D721Med (cell line): ENCODE measurements around the gene STPG2.

ENCODE experiments used
- DNase-seq: peaks from one replicate; pipeline ENCODE4 v3.0.0; 2011; ENCODE audit warnings: low spot score; ENCODE audit not compliant: insufficient read length
- FAIRE-seq: peaks from 2 replicates; lab custom pipeline; 2011; peaks lifted over from hg19 to GRCh38; lab: Jason Lieb, UNC
- TF ChIP-seq, protein P1 (sequence below): IDR thresholded peaks from 2 replicates; pipeline ENCODE4 v1.5.1; 2012; ENCODE audit warnings: mild to moderate bottlenecking, control low read depth; ENCODE audit not compliant: insufficient read depth; ENCODE audit errors: missing control alignments

STPG2 gene

GRCh38 chr4:98098764-98099163, 44.5 kb downstream of the STPG2 start:
- no peak for FAIRE-seq
- TF ChIP-seq, protein P1, sequence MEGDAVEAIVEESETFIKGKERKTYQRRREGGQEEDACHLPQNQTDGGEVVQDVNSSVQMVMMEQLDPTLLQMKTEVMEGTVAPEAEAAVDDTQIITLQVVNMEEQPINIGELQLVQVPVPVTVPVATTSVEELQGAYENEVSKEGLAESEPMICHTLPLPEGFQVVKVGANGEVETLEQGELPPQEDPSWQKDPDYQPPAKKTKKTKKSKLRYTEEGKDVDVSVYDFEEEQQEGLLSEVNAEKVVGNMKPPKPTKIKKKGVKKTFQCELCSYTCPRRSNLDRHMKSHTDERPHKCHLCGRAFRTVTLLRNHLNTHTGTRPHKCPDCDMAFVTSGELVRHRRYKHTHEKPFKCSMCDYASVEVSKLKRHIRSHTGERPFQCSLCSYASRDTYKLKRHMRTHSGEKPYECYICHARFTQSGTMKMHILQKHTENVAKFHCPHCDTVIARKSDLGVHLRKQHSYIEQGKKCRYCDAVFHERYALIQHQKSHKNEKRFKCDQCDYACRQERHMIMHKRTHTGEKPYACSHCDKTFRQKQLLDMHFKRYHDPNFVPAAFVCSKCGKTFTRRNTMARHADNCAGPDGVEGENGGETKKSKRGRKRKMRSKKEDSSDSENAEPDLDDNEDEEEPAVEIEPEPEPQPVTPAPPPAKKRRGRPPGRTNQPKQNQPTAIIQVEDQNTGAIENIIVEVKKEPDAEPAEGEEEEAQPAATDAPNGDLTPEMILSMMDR, result no peak
- DNase-seq, result no peak

GRCh38 chr4:98094118-98094517, 49.2 kb downstream of the STPG2 start:
- no peak for DNase-seq
- TF ChIP-seq, protein P1, result no peak
- FAIRE-seq, result no peak

- FAIRE-seq, result no peak
- no peak for DNase-seq
- TF ChIP-seq, protein P1, result no peak
Measured at GRCh38 chr4:98093662-98094061, 49.6 kb downstream of the STPG2 start.

- DNase-seq, result no peak
- TF ChIP-seq, protein P1, result peak; percentile 59
- FAIRE-seq, result no peak
Measured at GRCh38 chr4:98092833-98093439, 50.3 kb downstream of the STPG2 start.

DNA sequence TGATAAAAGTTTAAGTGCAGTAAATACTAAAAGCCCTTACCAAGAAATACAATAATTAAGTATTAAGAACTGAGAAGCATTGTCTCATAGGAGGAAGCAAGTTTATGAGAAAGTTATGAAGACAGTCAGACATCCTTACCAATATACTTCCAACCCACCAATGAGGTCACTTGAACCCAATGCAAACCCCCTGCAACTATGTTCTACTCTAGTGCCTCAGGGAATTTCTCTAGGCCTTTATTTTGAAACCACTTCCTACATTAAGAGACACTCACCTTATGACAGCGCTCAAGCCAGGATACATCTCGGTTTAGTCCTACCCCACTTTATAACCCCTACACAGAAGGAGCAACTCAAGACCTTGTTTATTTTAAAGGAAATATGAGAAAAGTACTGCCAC, 61.3 kb downstream of the STPG2 start:
- FAIRE-seq (no peak), DNase-seq (no peak)
- TF ChIP-seq, protein P1, result no peak

DNA sequence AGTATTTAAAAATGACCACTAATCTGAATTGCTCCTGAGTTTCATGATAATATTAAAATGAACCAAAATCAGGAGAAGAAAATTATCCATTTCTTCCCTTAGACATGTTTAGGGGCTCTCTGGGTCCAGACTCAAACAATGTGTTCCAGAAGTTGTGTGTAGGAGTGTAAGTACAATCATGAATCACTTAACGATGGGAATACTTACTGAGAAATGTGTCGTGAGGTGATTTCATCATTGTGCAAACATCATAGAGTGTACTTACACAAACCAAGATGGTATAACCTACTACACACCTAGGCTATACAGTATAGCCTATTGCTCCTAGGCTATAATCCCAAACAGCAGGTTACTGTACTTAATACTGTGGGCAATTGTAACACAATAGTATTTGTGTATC, 74.8 kb downstream of the STPG2 start:
- no peak for DNase-seq
- TF ChIP-seq, protein P1, result no peak
- no peak for FAIRE-seq

- no peak for DNase-seq
- FAIRE-seq, result no peak
Measured at GRCh38 chr4:98055800-98056501, 87.3 kb downstream of the STPG2 start.

More at GRCh38 chr4:98055800-98056501, 87.3 kb downstream of the STPG2 start:
- TF ChIP-seq, protein P1, result no peak
